HL-60/S4 treated with phorbol 12-myristate 13-acetate at 8.2 ng/mL for 4 days and 3 days (cell line): ENCODE data around the gene OR1M1.

Experiments used
- in situ Hi-C: fragments of 300-500 bp; cut with MboI; formaldehyde crosslinking; loops from 2 replicates; pipeline ENCODE4 v1.15.0; 2022; ENCODE audit warnings: low sequenced_read_pairs

Gene OR1M1

DNA sequence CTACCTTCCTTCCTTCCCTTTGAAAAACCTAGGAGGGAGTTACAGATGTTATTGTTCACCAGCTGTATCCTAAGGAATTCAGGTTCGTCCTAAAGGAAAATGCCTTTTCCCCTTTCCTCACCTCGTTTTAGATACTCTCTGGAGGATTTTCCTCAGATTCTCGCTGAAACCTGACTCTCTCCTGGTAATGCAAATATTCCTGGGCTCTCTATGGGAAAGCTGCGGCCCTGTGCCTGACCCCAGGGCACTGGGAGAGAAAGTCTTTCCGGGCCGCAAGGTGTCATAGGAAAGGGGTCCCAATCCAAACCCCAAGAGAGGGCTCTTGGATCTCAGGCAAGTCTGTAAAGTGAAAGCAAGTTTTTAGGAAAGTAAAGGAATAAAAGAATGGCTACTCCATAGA lies 13.1 kb upstream of the OR1M1 start:
- in situ Hi-C loops: no loop called here

DNA sequence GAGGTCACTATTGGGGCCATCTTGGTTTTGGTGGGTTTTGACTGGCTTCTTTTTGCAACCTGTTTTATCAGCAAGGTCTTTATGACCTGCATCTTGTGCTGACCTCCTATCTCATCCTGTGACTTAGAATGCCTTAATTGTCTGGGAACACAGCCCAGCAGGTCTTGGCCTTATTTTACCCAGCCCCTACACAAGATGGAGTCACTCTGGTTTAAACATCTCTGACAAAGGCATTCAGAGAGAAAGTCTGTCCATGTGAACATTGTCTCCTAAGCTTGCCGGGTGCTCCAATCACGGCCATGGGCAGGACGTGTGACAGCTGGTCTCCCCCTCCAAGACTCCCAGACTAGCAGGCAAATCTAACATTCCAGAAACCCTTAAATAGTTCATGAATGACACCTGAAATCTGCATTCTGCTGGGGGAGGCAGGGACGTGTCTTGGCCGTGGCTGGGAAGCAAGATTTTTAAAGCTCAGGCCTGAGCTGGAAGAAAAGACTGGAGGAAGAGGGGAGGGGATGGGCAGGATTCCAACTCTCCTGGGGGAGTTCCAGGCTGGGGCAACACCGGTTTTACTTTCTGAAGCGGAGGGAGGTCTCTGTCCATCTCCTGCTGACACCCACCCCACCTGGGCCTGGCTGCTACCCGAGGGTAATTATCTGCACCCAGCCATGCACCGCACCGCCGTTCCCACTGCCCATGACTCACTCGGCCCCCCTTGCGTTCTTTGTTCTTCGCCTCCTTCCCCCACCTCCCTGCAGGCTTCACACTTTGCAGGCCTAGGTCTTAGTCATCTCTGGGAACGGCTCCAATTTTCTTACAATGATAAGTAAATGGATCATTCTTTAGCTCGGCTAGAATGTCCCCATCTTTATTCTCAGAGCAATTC lies 11.6 kb upstream of the OR1M1 start:
- in situ Hi-C loops: loop anchor here (25.0 kb wide), 1 partner anchor 463 kb away; the partner anchor contains the start of gene ADAMTS10

DNA sequence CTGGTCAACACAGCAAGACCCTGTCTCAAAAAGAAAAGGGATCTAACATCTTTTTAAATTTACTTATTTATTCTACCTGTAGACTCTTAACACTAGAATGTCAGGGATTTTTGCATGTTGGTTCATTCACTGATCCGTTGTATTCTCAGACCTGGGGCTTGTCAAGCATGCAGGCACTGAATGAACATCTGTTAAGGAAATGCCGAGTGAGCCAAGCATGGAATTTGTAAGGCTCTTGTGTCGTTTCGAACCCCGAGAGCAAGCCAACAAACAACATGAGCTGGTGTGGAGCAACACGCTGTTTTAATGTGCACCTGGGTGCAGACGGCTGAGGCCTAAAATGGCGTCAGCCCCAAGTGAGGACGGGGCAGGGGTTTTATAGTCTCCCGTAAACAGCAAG lies 10.0 kb upstream of the OR1M1 start:
- in situ Hi-C loops: loop anchor here (25.0 kb wide), 1 partner anchor 465 kb away; the partner anchor contains the start of gene ADAMTS10

DNA sequence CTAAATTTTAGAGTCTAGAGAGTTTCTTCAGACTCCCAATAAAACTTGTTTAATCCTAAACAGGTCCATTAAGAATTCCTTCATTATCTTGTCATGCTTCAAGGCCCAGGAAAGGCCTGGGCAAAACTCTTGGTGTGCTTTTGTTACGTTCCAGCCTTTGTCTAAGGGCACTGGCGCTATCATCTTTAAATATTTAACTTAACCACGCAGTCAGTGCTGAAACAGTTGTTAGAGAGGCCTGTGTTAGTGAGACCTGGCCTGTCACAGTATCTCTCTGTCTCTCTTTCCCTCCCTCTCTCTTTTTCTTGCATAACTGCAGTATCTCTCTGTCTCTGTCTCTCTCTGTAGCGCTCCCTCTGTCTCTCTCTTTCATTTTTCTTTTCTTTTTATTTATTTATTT lies 8.2 kb upstream of the OR1M1 start:
- in situ Hi-C loops: loop anchor here (25.0 kb wide), 1 partner anchor 466 kb away; the partner anchor contains the start of gene ADAMTS10

DNA sequence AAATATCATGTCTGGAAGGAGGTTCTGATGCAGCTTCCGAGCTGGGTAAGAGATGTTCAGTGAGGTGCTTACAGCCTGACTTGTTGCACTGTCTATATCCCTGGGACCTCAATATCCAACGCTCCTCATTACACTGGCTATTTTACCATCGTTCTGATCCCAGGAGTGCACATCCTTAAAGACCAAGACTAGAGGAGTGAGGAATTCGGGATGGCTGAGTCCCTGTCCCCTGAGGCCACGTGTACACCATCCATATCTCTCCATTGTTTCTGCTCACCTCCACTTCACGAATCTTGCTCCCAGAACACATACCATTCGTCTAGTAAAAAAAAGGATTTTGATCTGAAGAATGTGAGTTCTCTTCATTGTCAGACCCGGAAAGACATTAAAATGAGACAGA lies 20.5 kb downstream of the OR1M1 start, which contains the start of gene OR7G2:
Gene OR7G2 (minus strand): TSS at position 101 of the 400 bp plus-strand sequence. CDS start 4,232 bp downstream, outside the sequence.
- in situ Hi-C loops: no loop called here

DNA sequence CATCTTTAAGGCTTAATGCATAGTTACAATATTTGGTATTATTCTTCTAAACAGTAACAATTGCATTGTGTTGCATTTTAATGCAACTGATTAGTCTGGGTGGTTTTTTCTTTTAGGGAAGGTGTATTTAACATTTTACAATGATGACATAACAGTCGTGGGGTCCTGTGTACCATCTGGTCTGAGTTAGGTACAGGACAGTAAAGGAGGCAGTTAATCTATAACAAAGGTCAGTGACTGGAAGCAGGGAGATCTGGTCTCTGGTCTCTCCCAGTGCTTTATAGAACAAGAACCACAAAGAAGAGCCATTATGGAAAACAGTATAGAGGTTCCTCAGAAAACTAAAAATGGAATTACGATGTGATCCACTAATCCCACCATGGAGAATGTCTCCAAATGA lies 23.1 kb downstream of the OR1M1 start:
- in situ Hi-C loops: no loop called here

DNA sequence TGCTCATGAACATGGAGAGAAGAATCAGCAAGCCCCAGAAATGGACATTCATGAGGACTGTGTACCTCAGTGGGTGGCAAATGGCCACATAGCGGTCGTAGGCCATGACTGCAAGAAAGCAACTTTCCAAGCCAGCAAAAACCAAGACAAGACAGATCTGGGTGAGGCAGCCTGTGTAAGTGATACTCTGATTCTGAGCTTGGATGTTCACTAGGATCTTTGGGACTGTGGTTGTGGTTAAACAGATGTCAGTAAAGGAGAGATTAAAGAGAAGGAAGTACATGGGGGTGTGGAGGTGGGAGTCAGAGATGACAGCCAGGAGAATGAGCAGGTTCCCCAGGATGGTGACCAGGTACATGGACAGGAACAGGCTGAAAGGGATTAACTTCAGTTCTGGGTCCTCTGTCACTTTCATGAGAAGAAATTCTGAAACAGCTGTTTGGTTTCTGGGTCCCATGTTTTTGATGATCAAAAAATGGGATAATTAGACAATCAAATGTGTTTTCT lies 28.5 kb downstream of the OR1M1 start, which contains the start of gene OR7G1:
Gene OR7G1 (minus strand): TSS at position 457 of the 507 bp plus-strand sequence. CDS start 0 bp downstream, at position 457.
- in situ Hi-C loops: no loop called here

DNA sequence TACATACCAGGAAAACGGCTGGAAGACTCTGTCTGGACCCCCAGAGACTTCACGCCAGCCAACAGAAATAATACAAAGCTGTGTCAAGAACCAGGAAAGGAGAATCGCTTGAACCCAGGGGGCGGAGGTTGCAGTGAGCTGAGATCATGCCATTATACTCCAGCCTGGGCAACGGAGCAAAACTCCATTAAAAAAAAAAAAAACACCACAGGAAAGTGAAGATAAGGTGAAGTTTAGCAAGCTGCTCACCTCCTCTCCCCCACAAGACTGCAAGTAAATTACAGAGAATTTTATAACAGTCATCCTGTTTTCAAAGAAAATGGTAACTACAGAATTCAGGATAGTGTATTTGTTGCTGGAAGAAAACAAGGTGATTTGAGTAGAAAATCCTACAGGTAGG lies 29.7 kb downstream of the OR1M1 start:
- in situ Hi-C loops: no loop called here

DNA sequence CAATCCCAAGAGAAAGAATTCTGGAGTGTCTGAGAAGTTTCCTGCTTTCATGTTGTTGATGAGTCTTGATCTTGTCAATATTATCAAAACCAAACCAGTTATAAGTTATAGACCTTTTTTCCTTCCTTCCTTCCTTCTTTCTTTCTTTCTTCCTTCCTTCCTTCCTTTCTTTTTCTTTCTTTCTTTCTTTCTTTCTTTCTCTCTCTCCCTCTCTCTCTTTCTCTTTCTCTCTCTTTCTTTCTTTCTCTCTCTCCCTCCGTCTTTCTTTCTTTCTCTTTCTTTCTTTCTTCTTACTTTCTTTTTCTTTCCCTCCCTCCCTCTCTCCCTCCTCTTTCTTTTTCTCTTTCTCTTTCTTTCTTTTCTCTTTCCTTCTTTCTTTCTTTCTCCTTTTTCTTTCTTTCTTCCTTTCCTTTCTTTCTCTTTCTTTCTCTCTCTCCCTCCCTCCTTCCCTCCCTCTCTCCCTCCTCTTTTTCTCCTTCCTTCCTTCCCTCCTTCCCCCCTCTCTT lies 40.1 kb downstream of the OR1M1 start, which contains the start of gene OR7G3:
Gene OR7G3 (minus strand): TSS at position 51 of the 506 bp plus-strand sequence. CDS start 0 bp downstream, at position 51.
- in situ Hi-C loops: no loop called here

DNA sequence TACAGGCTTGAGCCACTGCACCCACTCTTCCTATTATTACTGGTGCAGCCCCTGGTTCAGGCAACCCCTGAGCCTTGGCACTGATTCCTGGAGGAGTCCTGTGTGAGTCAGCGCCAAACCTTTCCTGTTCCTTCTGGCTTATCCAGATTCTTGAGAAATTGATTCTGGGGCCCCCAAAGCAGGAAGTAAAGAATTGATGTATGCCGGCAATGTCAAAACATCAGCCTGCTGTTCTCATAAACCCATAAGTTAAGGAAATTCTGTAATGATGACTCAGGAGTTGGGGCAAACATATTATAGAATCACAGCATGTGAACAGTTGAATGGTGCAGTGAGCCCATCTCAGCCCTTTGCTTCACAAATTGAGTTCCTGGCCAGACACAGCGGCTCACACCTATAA lies 41.3 kb downstream of the OR1M1 start:
- in situ Hi-C loops: no loop called here

DNA sequence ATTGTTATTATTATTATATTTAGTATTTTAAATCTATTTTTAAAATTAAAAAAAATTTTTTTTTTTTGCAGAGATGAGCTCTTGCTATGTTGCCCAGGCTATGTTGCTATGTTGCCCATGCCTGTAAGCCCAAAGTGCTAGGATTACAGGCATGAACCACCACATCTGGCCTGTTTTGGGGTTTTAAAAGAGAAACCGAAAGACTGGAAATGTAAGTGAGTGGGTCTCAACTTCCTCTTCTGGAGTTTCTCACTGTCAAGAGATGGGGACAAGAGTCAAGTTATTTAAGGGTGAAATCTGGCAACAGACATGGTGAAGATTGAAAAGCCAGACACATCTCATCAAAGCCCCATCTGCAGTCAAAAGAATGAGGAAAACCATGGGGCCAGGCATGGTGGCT lies 44.1 kb downstream of the OR1M1 start:
- in situ Hi-C loops: no loop called here

DNA sequence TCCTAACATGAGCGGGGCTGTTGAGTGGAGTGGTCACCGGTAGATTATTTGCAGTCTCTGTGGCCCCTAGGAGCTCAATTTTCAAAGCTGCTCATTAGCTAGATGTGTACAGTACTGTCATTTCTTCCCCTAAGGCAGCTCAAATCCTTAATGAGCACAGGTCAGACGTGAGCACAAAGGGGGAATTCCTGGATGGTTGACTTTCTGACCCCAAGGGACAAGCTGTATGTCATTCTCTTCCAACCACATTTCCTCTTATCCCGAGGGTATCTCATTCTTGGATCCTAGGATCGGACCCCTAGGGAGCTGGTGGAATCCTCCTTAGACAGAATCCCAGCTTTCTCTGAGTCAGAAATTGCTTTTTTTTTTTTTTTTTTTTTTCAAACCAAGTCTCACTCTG lies 45.6 kb downstream of the OR1M1 start:
- in situ Hi-C loops: no loop called here

DNA sequence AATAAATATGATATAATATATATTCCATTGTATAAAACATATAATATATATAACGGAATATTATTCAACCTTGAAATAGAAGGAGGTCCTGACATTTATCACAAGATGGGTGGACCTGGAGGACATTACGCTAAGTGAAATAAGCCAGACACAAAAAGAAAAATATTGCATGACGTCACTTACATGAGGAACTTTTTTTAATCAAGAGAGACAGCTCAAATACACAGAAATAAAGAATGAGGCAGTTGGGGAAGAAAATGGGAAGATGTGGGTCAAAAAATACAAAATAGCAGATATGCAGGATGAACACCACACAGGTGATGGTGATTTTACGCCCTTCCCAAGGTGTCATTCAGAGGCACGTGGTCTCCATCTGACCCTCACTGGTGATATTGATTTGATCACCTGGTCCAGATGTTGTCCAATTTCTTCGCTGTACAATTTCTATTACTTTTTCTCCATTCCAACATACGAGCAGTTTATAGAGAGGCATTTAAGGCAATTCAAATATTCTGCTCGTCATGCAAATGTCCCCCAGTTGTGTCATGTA lies 52.8 kb downstream of the OR1M1 start:
- in situ Hi-C loops: no loop called here

DNA sequence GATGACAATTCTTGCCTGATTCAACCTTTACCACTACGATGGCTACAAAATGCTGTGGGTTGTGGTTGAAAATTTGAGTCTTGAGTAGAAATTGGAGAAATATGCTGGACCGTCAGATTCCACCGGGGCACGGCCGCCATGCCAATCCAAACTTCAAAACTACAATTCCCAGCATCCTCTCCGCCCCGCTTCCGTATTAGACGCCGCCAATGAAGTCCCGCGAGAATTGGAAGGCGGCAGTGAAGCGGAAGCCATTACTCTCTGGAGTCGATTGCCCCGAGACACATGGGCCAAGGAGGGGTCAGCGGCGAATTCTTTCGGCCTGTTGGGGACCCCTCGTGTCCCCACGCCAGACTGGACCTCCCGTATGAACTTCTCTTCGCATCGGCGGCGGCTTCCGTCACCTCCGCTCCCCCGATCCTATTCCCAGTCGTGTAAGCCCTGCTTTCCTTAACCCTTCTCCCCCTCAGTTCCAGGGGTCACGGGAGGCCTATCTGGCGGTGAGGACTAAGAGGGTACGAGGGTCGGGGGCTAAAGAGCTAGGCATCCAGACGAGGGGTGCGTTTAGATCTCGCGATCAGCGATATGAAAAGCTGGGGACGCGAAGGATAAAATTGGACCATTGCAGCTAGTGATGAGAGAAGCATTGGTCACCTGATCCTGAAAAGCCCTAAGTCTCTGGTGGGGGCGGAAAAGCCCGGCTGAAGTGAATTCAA lies 53.5 kb downstream of the OR1M1 start, which contains the start of gene ZNF317:
Gene ZNF317 (plus strand): TSS at position 239 of the 716 bp plus-strand sequence. CDS start 15,620 bp downstream, outside the sequence.
- in situ Hi-C loops: no loop called here

DNA sequence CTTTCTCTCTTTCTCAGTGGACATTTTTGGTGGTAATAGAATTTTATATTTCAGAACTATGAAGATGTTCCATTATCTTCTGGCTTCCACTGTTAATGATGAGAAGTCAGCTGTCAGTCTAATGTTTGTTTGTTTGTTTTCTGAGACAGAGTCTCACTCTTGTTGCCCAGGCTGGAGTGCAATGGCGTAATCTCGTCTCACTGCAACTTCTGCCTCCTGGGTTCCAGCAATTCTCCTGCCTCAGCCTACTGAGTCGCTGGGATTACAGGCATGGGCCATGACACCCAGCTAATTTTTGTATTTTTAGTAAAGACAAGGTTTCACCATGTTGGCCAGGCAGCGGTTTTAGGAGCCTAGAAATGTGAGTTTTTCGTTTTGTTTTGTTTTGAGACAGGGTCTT lies 58.1 kb downstream of the OR1M1 start:
- in situ Hi-C loops: no loop called here
